Activated CD4-positive, alpha-beta T cell treated with anti-CD3 and anti-CD28 coated beads for 1 hour (primary cell): Measurements from ENCODE around the gene CHN2.
"Not testable (repeated sequence)": the region's sequence is repeated elsewhere in the genome, so short reads cannot be mapped to it uniquely, and the experiment has no call there.

ENCODE experiments used
- DNase-seq: peaks from one replicate; pipeline ENCODE4 v3.0.0-alpha.2; 2020

Gene CHN2

DNA sequence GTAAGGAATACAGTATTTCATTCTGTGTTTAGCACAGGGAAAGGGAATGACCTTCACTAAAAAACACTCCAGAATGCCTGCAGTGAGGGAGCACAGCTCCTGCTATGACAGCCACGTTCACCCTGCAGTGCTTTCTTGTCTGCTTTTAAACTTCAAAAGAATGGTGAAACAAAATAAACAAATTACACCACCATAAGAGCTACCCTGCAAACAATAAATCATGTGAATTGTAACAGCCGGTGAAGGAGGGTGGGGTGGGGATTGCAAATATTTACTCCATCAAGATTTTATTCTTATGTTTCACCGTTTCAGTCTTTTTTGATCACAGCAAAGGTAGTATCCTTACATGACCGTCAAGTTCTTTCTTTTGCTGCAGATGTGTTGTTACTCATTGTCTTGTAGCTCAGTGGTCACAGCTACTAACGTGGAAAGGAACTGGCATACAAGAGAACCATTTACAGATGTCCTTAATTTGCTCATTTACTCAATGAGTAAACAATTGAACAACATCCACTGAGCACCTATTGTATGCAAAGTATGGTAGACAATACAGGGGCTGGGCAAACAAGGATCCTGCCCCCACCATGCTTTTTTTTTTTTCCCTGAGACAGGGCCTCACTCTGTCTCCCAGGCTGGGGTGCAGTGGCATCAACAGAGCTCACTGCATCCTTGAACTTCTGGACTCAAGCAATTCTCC is 4.1 kb upstream of the CHN2 start:
- no peak for DNase-seq

DNA sequence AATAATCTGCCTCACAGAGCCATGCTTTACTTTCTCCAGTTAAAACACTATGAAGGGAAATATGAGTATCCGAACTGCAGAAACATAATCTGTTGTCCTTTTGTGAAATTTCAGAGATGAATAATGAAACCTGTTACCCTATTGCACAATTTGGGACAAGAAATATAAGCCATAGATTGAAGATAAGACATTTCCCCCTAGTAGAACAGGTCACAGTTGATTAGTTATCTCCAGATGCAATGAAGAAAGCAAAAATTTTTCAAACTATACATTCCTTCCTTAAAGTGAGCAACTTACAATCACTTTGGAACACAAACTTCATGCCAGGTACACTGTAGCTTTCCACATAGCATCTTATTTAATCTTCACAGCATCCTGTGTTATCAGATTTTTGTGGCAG is 2.3 kb upstream of the CHN2 start:
- no peak for DNase-seq

GRCh38 chr7:29192811-29193210 is 1.8 kb upstream of the CHN2 start:
- no peak for DNase-seq

DNA sequence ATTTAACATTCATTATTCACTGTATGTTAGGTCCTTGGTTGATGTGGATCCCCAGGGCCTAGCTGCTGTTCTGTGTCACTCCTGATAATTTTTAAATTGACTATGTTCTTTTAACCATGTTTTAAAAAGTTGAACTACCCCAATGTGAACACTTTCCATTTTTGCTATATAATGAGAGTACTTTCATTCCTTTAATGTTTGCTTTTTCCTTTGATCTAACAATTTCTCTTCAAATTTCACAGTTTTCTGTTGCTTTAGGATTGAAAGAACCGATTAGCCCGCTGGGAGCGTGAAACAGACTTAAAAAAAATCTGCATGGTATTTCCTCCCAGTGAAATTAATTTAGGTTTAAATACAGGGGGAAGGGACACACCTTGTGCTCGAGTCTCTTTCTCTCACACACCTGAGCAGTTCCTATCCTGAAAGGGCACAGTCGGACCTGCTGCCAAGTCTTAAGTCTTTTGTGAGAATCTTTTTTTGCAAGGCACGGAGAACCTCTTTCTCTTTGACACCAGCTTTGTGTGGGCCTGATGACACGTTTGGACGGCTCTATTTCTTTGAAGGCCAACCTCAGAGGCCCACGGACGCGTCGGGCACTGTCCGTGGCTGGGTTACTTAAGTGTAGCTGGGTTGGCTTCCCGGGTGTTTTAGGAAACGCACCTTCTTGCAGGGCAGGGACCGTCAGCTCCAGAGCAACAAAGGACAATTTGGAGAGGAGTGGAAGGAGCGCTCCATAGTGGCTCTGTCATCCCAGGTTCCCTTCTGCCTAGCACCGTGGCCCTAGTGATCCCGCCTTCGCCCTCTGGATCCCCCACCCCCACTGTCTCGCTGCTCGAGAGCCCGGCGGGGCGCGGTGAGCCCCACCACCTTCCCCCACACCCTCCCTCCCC is 1.0 kb upstream of the CHN2 start:
- no peak for DNase-seq

DNA sequence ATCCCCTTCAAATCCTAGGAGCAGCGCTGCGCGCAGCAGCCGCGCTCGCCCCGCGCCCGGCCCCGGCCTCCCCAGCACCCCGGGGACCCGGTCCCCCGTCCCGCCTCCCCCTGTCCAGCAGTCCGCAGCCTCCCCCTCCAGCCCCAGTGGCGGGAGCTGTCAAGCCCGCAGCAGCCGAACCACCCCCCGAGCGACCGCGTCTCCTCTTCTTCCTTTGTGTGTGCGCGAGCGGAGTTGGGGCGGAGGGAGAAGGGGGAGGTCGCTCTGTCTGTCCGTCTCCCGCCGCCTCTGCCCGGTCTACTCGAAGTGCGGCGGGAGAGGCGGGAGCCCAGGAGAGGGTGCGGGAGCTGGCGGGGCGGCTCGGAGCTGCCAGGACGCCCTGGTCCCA is 375 bp upstream of the CHN2 start:
- DNase-seq = no peak

DNA sequence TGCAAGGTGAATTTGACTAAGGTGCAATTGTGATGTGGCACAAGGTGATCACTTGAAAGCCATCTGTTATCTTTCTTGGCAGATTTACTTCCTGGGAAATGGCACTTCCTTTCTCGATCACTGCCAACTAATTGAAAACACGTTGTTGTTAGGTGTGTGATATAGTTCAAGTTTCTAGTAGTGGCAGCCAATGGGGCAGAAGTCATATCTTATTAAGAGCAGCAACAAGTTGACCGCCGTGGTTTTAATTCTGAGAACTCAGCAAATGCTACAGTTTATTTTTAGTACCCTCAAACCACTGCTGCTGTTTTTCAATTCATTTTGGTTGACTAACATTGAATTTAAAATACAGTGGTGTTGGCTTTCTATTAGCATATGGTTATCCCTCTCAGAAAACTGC is 1.6 kb downstream of the CHN2 start:
- no peak for DNase-seq

- no peak for DNase-seq
Measured at GRCh38 chr7:29196971-29197595, 2.5 kb downstream of the CHN2 start.

DNA sequence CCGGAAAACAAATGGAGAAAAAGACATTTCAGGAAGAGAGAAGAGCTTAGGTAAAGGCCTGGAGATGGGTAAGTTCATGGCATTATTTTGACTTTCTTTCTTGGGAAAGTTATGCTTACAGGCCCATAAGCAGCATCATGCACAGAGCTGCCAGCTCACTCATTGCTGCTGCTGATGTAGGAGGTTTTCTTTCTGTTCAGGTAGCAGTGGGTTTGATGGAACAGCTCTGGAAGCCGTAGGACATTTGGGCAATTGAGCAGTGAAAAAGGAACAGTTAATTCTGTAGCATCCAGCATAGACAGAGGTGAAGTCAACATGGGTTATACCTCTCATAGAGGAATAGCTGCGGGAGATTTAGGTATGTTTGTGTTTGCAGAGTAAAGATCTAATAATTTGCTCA is 3.3 kb downstream of the CHN2 start:
- DNase-seq = no peak

GRCh38 chr7:29199776-29200175 is 5.2 kb downstream of the CHN2 start:
- no peak for DNase-seq

DNA sequence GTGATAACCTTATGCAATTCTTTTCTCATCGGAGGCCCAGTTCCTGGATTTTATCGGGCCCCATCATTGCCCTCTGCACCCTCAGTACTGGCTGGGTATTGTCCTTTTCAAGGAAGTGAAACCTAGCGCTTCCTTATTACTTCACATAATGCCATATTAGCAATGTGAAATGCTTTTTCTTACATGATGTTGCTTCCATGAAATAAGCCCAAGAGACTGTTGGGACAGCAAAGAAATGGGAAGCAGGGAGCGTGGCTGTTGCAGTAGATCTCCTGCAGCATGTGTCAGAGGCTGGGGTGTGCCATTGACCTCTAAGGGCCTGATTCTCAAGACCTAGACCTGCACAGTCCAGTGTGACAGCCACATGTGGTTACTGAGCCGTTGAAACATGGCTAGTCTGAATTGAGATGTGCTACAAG is 8.1 kb downstream of the CHN2 start:
- no peak for DNase-seq

DNA sequence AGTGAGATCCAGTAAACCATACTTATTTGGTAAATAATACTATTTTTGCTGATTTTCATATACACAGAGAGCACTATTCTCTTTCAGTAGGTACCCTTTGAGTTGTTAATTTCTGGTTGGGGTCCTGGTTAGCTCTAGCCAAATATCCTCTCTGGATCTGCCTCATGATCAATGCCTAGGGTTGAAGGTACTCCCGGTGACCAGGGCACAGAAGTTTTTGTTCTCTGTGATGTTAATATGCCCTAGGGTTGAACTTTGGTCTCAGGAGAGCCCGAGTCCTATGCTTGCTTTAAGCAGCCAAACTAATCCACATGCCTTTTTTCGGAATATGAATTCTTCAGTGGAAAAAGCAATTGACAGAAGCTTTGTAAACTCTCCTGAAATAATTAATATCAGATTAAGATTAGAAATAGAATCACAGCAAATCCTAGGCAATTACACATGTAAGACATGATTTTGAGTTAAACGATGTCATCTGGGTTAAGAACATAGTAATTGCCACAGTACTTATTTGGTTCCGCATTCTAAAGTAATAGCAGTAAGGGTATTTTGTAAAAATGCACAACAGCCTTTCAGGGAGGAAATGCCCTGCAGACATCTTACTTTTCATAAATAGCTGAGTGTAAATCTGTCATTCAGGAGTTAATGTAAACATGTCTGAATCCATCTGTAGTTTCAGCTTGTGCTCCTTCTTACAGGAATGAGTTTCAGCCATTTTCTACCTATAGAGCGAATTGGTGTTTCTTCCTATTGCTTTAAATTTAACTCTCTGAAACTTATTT is 10.1 kb downstream of the CHN2 start:
- DNase-seq = no peak

DNA sequence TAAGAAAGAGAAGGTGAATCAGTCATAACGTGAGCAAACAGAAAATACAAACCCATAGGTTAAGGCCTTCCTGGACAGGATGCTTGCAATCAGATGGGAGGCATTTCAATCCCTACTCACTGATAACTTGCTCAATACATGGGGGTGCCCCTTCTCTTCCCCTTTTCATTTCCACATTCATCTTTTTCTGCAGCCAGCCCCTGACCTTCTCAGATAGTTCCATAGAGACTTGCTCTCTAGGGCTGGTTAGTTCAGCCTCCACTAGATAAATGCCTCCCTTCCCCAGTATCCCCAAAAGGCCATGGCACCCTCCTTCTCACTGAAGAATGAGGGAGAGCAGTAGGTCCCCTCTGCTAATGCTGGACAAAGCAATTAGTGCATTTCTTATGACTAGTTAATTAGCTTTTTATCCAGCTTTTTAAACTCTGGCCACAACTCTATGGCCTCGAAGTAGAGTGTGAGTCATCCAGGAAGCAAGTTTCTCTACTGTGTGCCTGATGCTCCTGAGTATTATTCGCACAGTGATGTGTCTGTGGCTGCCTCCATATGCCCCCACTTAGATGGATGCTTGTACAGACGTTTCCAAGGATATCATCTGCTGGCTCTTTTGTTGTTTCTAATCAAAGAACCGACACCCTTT is 12.7 kb downstream of the CHN2 start:
- no peak for DNase-seq

DNA sequence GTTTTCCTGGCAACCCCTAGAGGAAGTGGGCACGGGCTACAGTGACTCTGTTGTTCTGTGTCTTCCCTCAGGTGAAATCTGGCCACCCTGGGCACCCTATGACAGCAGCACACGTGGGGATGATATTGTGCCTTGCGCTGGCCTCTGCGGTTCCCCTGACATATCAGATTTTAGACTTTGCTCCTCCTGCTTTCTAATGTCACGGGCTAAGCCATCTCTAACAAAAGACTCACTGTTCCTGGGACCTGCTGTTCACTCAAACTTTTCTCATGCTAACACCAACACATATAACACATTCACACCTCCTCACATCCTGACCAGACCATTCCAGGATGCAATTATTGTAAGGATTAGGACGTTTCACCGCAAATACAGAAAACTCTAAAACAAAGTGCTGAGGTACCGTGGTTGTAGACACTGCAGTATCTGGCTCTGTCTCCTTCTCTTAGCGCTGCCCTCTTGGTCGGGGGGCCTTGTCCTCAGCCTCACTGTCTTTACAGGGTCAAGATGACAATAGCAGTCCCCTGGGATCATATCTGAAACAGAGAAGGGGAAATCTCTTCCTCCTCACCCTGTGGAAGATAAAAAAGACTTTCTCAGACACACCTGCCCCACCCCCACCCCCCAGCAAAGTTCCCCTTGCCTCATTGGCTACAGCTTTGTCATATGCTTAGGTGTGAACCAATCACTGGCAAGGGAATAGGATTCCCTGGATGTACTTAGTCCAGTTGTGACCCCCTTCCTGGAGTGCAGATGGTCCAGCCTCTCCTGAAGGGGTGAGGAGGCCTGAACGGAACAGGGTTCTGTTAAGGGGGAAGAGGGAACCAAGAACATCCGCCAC is 14.1 kb downstream of the CHN2 start:
- no peak for DNase-seq

- no peak for DNase-seq
Measured at GRCh38 chr7:29209745-29210144, 15.2 kb downstream of the CHN2 start.

DNA sequence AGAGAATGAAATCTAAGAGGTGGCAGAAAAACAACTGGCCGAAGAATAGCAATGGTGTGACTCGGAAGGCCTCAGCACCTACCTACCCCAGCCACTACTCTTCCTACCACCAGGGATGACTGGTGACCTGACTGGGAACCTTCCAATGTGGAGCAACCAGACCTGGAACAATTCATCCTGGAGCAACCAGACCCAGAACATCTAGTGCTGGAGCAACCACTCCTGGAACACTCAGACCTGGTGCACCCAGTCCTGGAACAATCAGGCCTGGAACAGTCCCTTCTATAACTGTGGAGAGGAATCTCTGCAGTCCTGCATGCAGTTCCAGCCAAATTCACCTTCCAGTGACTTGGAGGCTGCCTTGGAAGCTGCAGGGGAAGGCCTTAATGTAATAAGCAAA is 18.2 kb downstream of the CHN2 start:
- DNase-seq = not testable (repeated sequence)

DNA sequence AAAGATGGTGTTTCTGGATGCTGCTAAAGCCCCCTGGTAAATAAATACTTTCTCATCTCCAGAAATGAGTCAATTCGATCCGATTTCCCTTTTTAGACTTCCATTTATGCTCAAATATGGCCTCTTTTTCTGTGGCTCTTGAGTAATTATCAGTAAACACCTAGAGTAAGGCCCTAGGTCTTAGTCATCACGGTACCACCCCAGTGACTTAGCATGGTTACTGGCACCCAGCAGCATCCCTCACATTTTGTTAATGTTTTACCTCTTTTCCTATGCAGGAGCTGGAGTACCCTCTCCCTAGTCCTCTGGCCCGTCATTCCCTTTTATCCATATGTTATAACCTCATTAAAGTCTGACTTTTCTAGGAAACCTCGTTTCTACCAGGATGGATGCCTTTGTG is 19.5 kb downstream of the CHN2 start:
- no peak for DNase-seq

DNA sequence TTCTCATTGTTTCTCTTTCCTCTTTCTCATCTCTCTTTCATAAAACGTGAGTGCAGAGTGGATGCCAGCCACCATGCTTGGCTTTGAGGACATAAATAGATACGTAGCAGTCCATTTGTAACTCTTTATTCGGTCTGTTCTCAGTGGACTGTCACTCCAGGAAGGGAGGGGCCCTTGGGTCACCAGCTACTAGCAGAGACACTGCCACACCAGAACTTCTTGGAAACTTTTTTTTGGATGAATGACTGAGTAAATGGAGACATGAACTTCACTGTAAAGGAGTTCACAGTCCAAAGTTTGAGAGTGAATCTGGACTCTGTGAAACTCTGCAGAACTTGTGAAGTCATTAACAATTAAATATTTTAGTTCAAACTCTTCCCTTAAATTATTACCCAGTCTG is 20.2 kb downstream of the CHN2 start:
- no peak for DNase-seq

GRCh38 chr7:29216128-29216527 is 21.6 kb downstream of the CHN2 start:
- no peak for DNase-seq

DNA sequence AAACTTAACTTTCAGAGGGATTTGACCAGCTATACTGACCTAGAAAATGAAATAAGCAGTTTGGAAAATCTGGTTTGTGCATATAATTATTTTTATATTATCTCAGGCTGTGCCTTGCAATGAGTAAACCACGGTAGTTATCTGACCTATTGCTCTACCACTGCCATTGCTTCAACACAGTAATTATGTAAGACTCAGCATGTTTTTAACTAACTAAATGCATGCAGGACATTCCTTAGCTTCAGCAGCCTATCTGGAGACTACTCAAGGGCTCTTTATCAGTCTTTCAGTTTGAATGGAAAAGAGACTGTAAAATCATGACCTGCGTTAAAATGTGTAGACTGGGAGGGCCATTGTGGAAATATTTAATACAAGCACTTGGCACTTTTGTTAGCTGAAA is 22.5 kb downstream of the CHN2 start:
- DNase-seq = no peak

DNA sequence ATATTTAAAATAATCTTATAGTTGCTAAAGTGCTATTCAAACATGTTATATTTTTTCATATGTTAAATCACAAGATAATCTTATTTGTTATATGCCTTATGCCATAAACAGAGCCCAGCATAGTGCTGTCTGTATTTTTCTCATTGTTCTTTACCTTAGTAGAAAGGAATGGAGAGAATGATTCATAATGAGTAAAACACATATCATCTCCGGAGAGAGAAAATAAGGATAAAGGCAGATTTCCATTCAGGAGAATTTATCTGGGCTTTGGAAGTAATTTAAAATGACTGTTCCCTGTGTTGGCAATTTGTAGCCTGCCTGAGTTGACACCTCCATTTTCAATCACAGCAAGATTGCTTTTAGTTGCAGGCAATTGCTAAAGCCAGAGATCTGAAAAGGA is 30.2 kb downstream of the CHN2 start:
- DNase-seq = no peak

DNA sequence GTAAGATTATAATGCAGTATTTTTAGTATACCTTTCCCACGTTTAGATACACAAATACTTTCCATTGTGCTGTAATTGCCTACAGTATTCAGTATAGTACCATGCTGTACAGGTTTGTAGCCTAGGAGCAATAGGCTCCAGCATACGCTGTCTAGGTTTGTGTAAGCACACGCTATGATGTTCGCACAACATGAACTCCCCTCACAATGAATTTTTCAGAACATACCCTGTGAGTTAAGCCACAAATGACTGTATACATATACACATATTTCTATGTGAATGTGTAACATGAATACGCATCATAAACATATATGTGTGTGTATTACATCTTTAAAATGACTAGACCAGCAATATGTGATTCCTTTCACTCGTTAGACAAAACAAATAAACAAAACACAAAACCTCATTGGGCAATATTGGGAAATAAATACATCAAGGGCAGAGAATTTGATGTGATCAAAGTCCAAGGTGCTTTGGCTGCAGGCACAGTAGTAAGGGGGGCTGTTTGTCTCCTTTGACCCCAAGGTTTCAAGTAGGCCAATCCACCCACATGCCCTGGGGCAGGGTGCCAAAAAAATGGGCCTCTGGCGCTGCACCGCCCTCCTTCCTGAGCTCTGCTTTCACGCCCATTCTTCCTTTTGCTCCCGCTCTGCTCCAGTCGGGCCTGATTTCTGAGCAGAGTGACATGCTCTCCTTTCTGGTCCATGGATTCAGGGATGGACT is 33.9 kb downstream of the CHN2 start:
- DNase-seq = no peak
